HG02973 (cell line): ENCODE data around the gene TOMM22.

Experiments
- ATAC-seq: cut with Tn5 transposase; IDR thresholded peaks from one replicate; pipeline ENCODE4 v1.9.1; 2021; ENCODE audit warnings: moderate library complexity; ENCODE audit not compliant: unreplicated experiment

Gene TOMM22

GRCh38 chr22:38694940-38695339 is 13.2 kb downstream of the TOMM22 start:
- ATAC-seq = no peak

DNA sequence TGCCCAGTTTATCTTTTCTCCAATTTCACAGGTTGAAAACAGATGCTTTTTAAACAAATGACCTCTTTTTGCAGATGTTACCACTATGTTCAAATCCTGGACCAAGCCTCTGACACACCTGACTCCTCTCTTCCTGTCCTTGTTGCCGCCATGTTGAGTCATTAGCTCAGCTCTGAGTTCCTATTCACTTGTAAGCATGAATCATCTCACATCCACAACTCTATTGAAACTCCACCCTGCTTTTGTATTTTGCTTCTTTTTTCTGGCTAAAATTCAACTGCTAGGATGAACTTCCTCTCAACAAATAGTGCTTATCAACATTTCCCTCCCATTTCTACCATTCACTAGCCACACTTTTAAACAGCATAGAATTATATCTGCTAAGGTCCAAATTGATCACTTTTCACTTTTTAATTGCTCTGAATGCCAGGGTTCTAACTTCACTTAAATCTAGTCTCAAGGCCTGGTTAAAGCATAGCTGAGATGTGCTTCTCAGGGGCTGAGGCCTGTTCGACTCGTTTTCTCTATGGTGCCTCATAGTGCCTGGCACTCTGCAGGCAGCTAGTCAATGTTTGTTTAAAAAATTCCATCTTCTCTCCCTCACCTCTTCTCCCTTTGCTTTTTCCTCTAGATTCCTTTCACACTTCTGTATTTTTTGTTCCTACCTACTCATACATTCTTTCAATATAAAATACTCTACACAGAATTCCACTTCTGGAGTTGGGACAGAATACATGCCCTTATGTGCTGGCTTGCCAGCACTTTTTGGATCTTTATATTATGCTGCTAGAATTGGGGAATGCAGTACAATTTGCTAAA is 15.1 kb downstream of the TOMM22 start:
- ATAC-seq = no peak

- no peak for ATAC-seq
Measured at GRCh38 chr22:38697425-38698089, 15.8 kb downstream of the TOMM22 start.

GRCh38 chr22:38698407-38699094 is 16.8 kb downstream of the TOMM22 start:
- ATAC-seq = no peak

GRCh38 chr22:38699143-38699542 is 17.4 kb downstream of the TOMM22 start:
- ATAC-seq = no peak

DNA sequence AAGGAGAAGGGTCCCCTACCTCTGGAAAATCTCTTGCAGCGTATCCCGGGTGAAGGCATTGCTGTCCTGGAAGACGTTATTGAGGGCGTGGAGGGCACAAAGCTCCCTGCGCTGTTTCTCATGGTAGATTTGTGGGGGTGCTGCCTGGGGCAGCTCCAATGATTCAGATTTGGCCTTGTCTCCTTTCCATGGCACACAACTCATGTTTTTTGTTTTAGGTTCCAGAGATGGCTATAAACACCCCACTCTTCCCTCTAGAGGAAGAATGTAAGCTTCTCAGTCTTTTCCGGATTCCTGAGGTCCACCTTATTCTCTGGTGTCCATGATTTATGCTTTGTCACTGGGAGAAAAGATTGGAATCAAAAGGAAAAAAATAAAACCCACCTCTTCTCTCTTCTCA is 18.0 kb downstream of the TOMM22 start:
- no peak for ATAC-seq

DNA sequence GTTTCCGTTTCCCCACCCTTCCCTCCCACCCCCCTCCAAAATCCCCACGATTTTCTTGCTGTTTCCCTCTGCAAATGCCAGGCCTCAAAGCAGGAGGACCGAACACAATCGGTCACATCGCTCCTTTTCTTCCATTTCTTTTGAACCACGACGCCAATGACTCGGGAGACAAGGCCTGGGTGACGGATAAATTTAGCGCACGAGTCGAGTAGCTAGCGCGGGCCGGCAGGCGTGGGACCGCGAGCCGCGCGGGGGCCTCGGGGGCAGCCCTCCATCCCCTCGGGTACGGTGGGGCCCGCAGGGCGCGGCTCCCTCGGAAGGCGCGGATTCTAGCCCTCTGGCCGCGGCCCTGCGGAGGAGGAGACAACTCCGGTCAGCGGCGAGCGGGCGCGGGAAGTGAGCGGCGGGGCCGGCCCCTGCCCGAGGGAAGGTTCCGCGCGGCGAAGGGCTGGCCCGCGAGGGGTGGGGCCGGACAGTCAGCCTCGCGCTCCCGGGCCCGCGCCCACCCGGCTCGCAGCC is 18.6 kb downstream of the TOMM22 start:
- no peak for ATAC-seq

DNA sequence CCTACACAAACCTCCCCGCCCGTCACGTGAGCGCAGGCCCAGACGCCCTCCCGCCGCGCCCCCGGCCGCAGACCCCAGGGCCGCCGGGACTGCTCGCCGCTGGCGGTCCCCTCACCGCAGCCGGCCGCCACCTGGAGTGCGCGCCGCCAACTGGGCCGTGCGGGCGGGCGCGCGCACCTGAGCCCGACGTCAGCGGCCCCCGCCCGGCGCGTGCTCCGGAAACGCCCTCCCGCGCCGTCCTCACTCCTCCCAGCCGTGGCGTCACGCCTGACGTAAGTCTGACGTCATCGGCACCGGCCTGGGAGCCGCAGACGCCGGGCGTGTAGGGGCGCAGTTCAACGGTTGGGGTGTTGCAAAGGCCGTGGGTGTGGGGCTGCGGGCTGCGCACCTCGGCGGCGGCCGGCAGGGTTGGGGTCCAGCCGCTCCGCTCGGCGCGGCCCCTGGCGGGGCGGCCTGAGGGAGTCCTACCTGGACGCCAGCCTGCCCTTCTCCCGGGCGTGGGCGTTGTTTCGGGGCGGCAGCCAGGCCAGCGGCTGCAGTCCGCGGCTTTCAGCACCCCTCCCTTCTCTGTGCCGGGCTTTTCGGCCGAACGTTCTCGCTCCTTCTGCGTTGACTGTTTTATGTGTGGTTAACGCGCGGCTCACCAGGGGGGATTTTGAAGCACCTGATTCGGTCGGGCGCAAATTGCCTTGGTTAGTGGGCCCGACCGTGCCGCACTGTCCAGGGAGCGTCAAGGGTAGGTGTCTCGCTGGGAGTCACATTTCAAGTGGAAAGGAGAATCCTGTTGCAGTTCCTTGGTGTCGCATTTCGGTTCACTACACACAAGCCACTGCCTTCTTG is 19.3 kb downstream of the TOMM22 start, which contains the start of gene JOSD1:
JOSD1 (minus strand) TSS at position 155 of the 840 bp plus-strand sequence. CDS start 956 bp downstream, outside the sequence.
- peak; percentile 38 for ATAC-seq

DNA sequence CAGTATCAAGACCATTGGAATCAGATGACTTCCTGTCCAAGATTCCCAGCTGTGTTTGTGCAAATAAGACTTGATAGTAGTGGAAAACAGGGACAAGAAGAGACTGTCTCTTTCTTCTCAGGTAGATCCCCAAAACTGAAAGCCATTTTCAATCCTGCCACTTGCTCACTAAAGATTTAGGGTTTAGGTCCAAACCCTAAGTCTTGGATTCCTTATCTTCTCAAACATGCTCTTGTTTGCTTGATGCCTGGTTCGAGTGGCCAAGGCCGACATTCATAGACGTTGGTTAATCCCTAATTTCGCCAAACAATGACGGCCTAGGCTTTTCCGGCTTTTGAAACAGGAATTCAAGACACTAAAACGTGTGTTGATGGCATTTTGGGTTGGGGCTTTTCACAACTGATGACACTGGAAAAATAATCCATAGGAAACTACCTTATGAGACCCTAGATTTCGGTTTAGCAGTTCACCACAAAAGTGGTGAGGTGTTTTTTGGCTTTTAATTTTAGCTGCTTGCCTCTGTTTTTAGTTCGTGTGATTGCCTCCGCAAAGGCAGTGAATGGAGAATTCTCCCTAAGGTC is 23.0 kb downstream of the TOMM22 start:
- no peak for ATAC-seq

GRCh38 chr22:38705235-38706100 is 23.7 kb downstream of the TOMM22 start, which contains the start of gene GTPBP1:
GTPBP1 (plus strand) TSS chr22:38705944; CDS start chr22:38705956, 12 bp downstream.
- ATAC-seq = peak; percentile 57

DNA sequence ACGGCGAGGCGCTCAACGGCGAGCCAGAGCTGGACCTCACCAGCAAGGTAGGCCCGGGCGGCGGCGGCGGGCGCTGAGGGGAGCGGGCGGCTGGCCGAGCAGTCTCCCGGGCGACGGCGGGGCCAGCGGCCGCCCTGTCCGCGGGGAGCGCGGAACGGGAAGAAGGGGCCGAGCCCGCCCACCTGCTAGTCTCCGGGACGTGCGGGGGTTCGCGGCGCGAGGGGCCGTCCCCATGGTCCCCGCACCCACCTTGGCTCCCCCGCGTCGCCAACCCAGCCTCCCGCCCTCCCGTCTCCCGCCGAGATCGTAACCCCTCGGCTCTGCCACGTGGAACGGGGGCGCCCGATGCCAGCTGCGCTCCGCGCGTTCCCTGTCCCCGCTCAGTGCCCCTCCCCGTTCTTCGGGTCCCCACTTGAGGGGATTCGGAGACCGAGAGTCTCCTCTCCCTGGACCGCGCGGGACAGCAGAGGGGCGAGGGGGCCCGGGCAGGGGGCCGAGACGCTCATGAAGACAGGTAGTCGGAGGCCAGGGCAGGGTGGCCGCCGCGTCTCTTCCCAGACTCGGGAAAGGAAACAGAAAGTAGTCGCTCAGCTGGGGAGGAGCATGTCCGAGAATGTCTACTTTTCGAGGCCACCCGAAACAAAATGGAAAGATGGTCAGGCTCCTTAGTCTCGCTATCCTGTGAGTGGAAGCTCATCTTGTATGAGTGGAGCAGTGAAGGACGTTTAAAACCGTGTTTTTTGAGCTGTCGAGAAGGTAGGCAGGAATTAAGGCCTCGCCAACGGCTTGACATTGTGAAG is 24.5 kb downstream of the TOMM22 start:
- ATAC-seq = peak; percentile 6

- no peak for ATAC-seq
Measured at GRCh38 chr22:38706901-38707195, 25.1 kb downstream of the TOMM22 start.

- no peak for ATAC-seq
Measured at GRCh38 chr22:38707346-38707745, 25.6 kb downstream of the TOMM22 start.

DNA sequence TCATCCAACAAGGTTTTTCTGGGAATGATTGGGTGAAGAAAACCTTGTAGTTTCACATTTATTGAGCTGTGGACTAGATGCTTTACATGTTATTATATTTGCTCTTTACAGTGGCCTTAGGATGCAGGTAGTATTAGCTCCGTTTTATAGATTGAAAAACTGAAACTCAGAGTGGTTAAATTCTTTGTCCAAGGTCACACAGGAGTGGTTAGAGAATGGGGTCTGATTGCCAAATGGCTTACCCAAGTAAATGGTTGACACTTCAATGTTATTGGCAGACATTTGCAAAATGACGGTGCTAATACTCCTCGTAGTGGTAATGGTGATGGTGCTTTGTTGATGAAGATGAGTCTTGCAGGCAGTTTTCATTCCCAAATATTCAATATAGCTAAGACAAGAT is 26.2 kb downstream of the TOMM22 start:
- no peak for ATAC-seq

DNA sequence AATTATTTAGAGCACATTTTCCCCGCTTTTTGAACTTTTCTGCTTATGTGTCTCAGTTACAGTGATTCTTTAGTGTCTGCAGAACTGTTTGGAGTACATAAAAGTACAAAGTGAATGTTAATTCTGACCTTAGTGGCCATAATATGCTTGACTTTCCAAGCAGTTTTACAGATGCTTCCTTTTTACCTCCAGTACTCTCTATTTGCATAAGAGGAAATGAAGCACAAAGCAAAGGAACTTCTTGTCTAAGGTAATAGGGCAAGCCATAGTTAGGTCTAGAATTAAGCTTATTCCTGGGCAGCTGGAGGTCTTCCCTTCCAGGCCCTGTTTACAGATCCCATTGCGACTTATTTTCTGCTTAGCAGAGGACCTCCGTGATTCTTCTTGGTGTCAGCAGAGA is 27.5 kb downstream of the TOMM22 start:
- ATAC-seq = no peak

- ATAC-seq = no peak
Measured at GRCh38 chr22:38710351-38710750, 28.6 kb downstream of the TOMM22 start.

DNA sequence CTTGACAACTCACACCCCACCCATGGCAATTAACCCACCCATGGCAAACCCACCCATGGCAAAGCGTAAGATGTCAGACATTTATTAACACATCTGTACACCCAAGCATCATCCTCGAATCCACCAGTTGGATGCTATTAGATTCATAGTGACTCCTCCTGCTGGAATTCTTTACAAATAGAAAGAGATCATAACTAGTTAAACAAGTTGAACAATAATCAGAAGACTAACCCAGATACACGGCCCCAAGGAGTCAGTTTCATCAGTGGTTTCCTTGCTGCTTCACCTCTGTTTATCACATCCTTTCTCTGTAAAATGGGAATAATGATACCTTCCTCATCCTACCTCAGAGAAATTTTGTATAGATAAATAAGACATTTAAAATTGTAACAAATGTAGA is 29.1 kb downstream of the TOMM22 start:
- no peak for ATAC-seq

DNA sequence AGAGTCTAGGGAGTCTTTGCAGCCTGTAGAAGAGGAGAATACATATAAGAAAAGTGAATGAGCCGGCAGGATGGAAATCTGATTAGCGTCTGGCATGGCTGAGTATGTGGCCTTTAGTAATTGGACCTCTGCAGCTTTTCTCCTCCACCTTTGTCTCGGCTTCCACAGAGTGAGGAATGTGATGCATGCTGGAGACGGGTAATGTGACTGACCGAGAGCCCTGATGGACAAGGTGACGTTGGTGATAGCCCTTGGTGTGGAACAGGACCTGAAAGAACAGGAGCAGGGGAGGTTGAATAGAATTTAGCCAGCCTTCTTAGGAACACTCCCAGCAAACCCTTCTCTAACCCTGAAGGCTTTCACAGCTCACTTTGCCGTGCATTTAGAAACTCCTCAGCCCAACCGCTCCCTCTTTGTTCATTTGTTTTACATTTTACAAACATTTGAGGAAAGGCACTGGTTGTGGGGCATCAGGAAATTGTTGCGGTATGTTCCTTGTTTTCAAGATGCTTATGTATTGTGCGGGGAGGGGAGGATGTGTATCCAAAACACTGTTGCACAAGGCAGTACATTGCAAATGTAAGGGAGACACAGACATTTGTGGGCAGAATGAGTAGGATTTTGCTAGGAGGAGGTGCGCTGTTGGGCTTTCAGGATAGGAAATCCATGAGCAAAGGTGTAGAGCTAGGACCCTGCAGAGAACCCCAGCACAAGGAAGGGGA is 30.9 kb downstream of the TOMM22 start:
- no peak for ATAC-seq
